Neural cell (in vitro differentiated cells): ENCODE measurements around the gene PABPN1L. TPM values are rescaled to one million over a fixed set of nuclear protein-coding genes. Genes with fewer than 3 reads are reported as not detected.

Source experiments
- H2AFZ ChIP-seq: fragments of 200-600, 300-800 bp; sonication (generic), shearing (Covaris generic); 2 replicates; pipeline ENCODE4 v1.6.0; 2014; ENCODE audit warnings: low read depth, mild to moderate bottlenecking, antibody characterized with exemption, low read length, moderate library complexity
- H3F3A ChIP-seq: fragments of 200-600 bp; shearing (Covaris generic); 2 replicates; pipeline ENCODE4 v1.6.1; 2016; ENCODE audit warnings: mild to moderate bottlenecking, moderate library complexity, mixed read lengths, antibody characterized with exemption, low read length; ENCODE audit not compliant: insufficient read depth, poor library complexity, severe bottlenecking
- H3K27ac ChIP-seq: fragments of 200-600, 300-800 bp; sonication (generic), shearing (Covaris generic); 2 replicates; pipeline ENCODE4 v1.5.1; 2014; ENCODE audit warnings: mild to moderate bottlenecking, low read length, moderate library complexity
- H3K27me3 ChIP-seq: fragments of 300-800, 200-600 bp; sonication (generic), shearing (Covaris generic); 2 replicates; pipeline ENCODE4 v1.6.0; 2014; ENCODE audit warnings: mild to moderate bottlenecking, low read depth, low read length, moderate library complexity; ENCODE audit not compliant: insufficient read depth
- H3K36me3 ChIP-seq: fragments of 300-800, 200-600 bp; sonication (generic), shearing (Covaris generic); 2 replicates; pipeline ENCODE4 v1.5.1; 2014; ENCODE audit warnings: mild to moderate bottlenecking, antibody characterized with exemption, low read length, moderate library complexity; ENCODE audit not compliant: insufficient read depth
- H3K4me2 ChIP-seq: fragments of 300-800, 200-600 bp; sonication (generic), shearing (Covaris generic); 2 replicates; pipeline ENCODE4 v1.6.0; 2014; ENCODE audit warnings: mild to moderate bottlenecking, low read length
- H3K4me3 ChIP-seq: fragments of 300-800, 200-600 bp; sonication (generic), shearing (Covaris generic); 2 replicates; pipeline ENCODE4 v1.5.1; 2014; ENCODE audit warnings: mild to moderate bottlenecking, low read length, moderate library complexity
- H3K79me2 ChIP-seq: fragments of 200-600 bp; shearing (Covaris generic); replicated peaks from 2 replicates; pipeline ENCODE4 v1.6.0; 2014; ENCODE audit warnings: mild to moderate bottlenecking, low read length, moderate library complexity; ENCODE audit not compliant: insufficient read depth
- H3K9ac ChIP-seq: fragments of 300-800, 200-600 bp; sonication (generic), shearing (Covaris generic); 2 replicates; pipeline ENCODE4 v1.6.1; 2016; ENCODE audit warnings: mild to moderate bottlenecking, low read length, mixed read lengths
- H3K9me2 ChIP-seq: fragments of 200-600 bp; shearing (Covaris generic); 2 replicates; pipeline ENCODE4 v1.6.1; 2016; ENCODE audit warnings: mild to moderate bottlenecking, low read length, mixed read lengths; ENCODE audit not compliant: insufficient read depth
- H3K9me3 ChIP-seq: fragments of 200-600, 300-800 bp; sonication (generic), shearing (Covaris generic); 2 replicates; pipeline ENCODE4 v1.6.1; 2016; ENCODE audit warnings: mild to moderate bottlenecking, mixed run types, low read length, moderate library complexity, mixed read lengths
- H4K20me1 ChIP-seq: fragments of 200-600 bp; shearing (Covaris generic); 2 replicates; pipeline ENCODE4 v1.6.1; 2016; ENCODE audit warnings: mild to moderate bottlenecking, mixed run types; ENCODE audit not compliant: insufficient read depth
- EP300 ChIP-seq: fragments of 450-650 bp; conservative IDR thresholded peaks from 2 replicates; pipeline ENCODE4 v1.6.1; 2014; ENCODE audit warnings: antibody characterized with exemption, mild to moderate bottlenecking, moderate library complexity; ENCODE audit not compliant: poor library complexity, severe bottlenecking
- EZH2 ChIP-seq: fragments of 200-600, 300-800 bp; shearing (Covaris generic), sonication (generic); IDR thresholded peaks from 2 replicates; pipeline ENCODE4 v1.6.1; 2014; ENCODE audit warnings: antibody characterized with exemption, low read length, borderline replicate concordance, mild to moderate bottlenecking; ENCODE audit not compliant: insufficient read depth, poor library complexity, severe bottlenecking
- MXI1 ChIP-seq: fragments of 450-650 bp; conservative IDR thresholded peaks from 2 replicates; pipeline ENCODE4 v1.6.1; 2014; ENCODE audit warnings: antibody characterized with exemption, mild to moderate bottlenecking; ENCODE audit not compliant: poor library complexity, severe bottlenecking
- POLR2AphosphoS5 ChIP-seq: IDR thresholded peaks from 2 replicates; pipeline ENCODE4 v1.6.1; 2012
- RAD21 ChIP-seq: fragments of 450-650 bp; conservative IDR thresholded peaks from 2 replicates; pipeline ENCODE4 v1.6.1; 2014; ENCODE audit warnings: antibody characterized with exemption, mild to moderate bottlenecking, moderate library complexity
- SMC3 ChIP-seq: fragments of 450-650 bp; conservative IDR thresholded peaks from 2 replicates; pipeline ENCODE4 v1.6.1; 2014; ENCODE audit warnings: antibody characterized with exemption, mild to moderate bottlenecking, moderate library complexity; ENCODE audit not compliant: poor library complexity
- TAF1 ChIP-seq: IDR thresholded peaks from 2 replicates; pipeline ENCODE4 v1.6.1; 2012; ENCODE audit warnings: low read depth
- polyA plus RNA-seq: library from polyadenylated mRNA; depleted of rRNA; stranded (reverse); fragments of >200 nt; gene quantifications from 2 replicates; pipeline ENCODE4 v1.2.3, GENCODE V29; 2014
- TF ChIP-seq, protein P1 (sequence below): fragments of 450-650 bp; IDR thresholded peaks from 2 replicates; pipeline ENCODE4 v1.5.1; 2014; ENCODE audit warnings: antibody characterized with exemption, mild to moderate bottlenecking, moderate library complexity; ENCODE audit not compliant: poor library complexity, severe bottlenecking
- TF ChIP-seq, protein P2 (sequence below): IDR thresholded peaks from 2 replicates; pipeline ENCODE4 v1.6.1; 2012; ENCODE audit warnings: borderline replicate concordance

PABPN1L gene
- polyA plus RNA-seq, 1 donor from 2014 or later, result 0.20 TPM

DNA sequence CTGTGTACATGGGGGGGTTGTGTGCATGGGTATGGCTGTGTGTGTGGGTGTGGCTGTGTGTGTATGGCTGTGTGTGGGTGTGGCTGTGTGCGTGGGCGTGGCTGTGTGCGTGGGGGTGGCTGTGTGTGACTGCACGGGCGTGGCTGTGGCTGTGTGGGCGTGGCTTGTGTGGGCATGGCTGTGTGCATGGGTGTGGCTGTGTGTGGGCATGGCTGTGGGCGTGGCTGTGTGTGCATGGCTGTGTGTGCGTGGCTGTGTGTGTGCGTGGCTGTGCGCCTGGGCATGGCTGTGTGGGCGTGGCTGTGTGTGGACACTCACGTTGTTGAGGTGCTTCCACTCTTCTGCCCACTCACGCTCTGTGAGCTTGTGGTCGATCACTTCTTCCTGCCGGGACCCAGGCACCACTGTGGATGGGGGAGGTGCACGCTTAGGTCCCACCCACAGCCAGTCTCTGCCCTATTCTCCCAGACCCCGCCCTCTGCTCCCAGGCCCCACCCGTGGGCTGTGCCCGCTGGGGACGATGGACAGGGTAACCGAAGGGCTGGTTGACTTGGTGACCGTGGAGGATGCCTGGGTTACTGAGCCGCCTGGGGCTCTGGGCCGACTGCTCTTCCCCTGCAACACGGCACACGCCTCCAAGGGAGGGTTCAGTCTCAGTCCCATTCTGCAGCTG is 16.0 kb upstream of the PABPN1L start:
- Histone ChIP-seq H4K20me1 (no peaks in the 10 kb centered on the region), H3K9me3 (no peaks in the 10 kb centered on the region), H3F3A (no peaks in the 10 kb centered on the region), H3K36me3 (no peaks in the 10 kb centered on the region), H3K27ac (no peak overlapping the region), H3K9me2 (no peaks in the 10 kb centered on the region), H3K27me3 (no peaks in the 10 kb centered on the region), H3K4me3 (no peak overlapping the region), H3K9ac (no peak overlapping the region), H2AFZ (no peak overlapping the region), H3K4me2 (no peak overlapping the region), H3K79me2 (no peaks in the 10 kb centered on the region)
- TF ChIP-seq RAD21, result no peak
- no peak for TF ChIP-seq SMC3
- no peak for TF ChIP-seq POLR2AphosphoS5
- TF ChIP-seq, protein P1, sequence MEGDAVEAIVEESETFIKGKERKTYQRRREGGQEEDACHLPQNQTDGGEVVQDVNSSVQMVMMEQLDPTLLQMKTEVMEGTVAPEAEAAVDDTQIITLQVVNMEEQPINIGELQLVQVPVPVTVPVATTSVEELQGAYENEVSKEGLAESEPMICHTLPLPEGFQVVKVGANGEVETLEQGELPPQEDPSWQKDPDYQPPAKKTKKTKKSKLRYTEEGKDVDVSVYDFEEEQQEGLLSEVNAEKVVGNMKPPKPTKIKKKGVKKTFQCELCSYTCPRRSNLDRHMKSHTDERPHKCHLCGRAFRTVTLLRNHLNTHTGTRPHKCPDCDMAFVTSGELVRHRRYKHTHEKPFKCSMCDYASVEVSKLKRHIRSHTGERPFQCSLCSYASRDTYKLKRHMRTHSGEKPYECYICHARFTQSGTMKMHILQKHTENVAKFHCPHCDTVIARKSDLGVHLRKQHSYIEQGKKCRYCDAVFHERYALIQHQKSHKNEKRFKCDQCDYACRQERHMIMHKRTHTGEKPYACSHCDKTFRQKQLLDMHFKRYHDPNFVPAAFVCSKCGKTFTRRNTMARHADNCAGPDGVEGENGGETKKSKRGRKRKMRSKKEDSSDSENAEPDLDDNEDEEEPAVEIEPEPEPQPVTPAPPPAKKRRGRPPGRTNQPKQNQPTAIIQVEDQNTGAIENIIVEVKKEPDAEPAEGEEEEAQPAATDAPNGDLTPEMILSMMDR, result no peak
- no peak for TF ChIP-seq EP300
- TF ChIP-seq, protein P2, sequence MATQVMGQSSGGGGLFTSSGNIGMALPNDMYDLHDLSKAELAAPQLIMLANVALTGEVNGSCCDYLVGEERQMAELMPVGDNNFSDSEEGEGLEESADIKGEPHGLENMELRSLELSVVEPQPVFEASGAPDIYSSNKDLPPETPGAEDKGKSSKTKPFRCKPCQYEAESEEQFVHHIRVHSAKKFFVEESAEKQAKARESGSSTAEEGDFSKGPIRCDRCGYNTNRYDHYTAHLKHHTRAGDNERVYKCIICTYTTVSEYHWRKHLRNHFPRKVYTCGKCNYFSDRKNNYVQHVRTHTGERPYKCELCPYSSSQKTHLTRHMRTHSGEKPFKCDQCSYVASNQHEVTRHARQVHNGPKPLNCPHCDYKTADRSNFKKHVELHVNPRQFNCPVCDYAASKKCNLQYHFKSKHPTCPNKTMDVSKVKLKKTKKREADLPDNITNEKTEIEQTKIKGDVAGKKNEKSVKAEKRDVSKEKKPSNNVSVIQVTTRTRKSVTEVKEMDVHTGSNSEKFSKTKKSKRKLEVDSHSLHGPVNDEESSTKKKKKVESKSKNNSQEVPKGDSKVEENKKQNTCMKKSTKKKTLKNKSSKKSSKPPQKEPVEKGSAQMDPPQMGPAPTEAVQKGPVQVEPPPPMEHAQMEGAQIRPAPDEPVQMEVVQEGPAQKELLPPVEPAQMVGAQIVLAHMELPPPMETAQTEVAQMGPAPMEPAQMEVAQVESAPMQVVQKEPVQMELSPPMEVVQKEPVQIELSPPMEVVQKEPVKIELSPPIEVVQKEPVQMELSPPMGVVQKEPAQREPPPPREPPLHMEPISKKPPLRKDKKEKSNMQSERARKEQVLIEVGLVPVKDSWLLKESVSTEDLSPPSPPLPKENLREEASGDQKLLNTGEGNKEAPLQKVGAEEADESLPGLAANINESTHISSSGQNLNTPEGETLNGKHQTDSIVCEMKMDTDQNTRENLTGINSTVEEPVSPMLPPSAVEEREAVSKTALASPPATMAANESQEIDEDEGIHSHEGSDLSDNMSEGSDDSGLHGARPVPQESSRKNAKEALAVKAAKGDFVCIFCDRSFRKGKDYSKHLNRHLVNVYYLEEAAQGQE, result no peak
- TF ChIP-seq TAF1, result no peak
- no peak for TF ChIP-seq MXI1
- TF ChIP-seq EZH2, result no peak

DNA sequence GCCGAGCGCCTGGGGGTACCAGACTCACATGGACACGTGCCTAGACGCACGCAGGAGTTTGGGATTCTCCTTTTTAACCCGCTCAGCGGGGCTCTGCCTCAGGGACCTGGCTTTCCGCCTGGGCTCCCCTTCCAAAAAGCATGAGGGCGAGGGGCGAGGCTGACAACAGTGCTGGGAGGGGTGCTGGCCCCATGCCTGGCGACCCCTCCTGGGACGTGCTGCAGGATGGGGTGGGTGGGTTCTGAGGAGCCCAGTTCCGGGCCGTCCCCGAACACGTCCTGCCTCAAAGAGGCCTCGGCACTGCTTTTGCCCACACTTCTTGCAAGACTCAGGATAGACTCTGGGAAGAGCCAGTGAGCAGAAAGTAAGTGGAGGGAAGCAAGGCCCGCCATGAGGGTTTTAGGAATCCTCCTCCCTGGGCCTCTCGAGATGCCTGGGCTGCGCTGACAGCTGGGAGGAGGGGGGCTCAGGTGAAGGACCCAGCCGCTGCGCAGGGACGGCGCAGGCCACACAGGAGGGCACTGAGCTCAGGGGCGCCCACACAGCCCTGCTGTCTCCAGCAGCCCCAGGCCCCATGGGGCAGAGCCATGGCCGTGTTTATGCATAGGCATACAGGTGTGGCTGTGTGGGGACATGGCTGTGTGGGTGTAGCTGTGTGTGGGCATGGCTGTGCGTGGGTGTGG is 15.4 kb upstream of the PABPN1L start:
- no peak overlapping the region for H3K4me3 ChIP-seq
- no peaks in the 10 kb centered on the region for H3K36me3 ChIP-seq
- no peak overlapping the region for H3K4me2 ChIP-seq
- H2AFZ ChIP-seq, result no peak overlapping the region
- no peaks in the 10 kb centered on the region for H3K9me2 ChIP-seq
- H3K9me3 ChIP-seq, result no peaks in the 10 kb centered on the region
- no peaks in the 10 kb centered on the region for H3K27me3 ChIP-seq
- TF ChIP-seq MXI1 (no peak), EP300 (no peak), TAF1 (no peak), POLR2AphosphoS5 (no peak), EZH2 (no peak), SMC3 (no peak), RAD21 (no peak)
- TF ChIP-seq, protein P1, result no peak
- TF ChIP-seq, protein P2, result no peak
- no peaks in the 10 kb centered on the region for H3F3A ChIP-seq
- no peaks in the 10 kb centered on the region for H3K79me2 ChIP-seq
- no peak overlapping the region for H3K9ac ChIP-seq
- H4K20me1 ChIP-seq, result no peaks in the 10 kb centered on the region
- H3K27ac ChIP-seq, result no peak overlapping the region
